Panc1 (cell line): ENCODE results near the gene COL6A5. TPM values are rescaled to one million over a fixed set of nuclear protein-coding genes. Genes with fewer than 3 reads are reported as not detected.

Experiments
- ATAC-seq: fragments of 200-7000 bp; cut with Tn5 transposase; 2 replicates; pipeline ENCODE4 v1.9.1; 2020; ENCODE audit warnings: mild to moderate bottlenecking, moderate library complexity
- BruUV-seq: library from RNA; stranded (reverse); fragments of 400-500 nt; replicated peaks from 2 replicates; lab custom pipeline; 2021; lab: Mats Ljungman, UMichigan
- CTCF ChIA-PET: fragments of 300-600 bp; sonication (Branson Sonifier 250); formaldehyde crosslinking; loops from one replicate; lab custom pipeline; 2022; ENCODE audit warnings: antibody characterized with exemption; lab: Charles Lee
- POLR2A ChIA-PET: fragments of 300-600 bp; sonication (Branson Sonifier 250); formaldehyde crosslinking; loops from one replicate; lab custom pipeline; 2022; ENCODE audit warnings: antibody characterized with exemption; lab: Charles Lee
- DNase-seq: peaks from one replicate; pipeline ENCODE4 v3.0.0-alpha.2; 2010; ENCODE audit warnings: low read depth, low spot score
- H3K27ac ChIP-seq: 2 replicates; pipeline ENCODE4 v1.5.1; 2011; ENCODE audit warnings: mild to moderate bottlenecking, low read length, inconsistent platforms
- H3K27me3 ChIP-seq: fragments of 200-500 bp; sonication (Bioruptor generic); 2 replicates; pipeline ENCODE4 v1.6.0; 2014; ENCODE audit warnings: low read length, inconsistent platforms; ENCODE audit not compliant: control insufficient read depth, insufficient read depth
- H3K36me3 ChIP-seq: fragments of 200-500 bp; sonication (Bioruptor generic); 2 replicates; pipeline ENCODE4 v1.5.1; 2014; ENCODE audit warnings: inconsistent platforms, mild to moderate bottlenecking, low read length, moderate library complexity; ENCODE audit not compliant: control insufficient read depth, insufficient read depth
- H3K4me1 ChIP-seq: 2 replicates; pipeline ENCODE4 v1.5.1; 2011; ENCODE audit warnings: inconsistent platforms, mild to moderate bottlenecking, low read length, moderate library complexity; ENCODE audit not compliant: control insufficient read depth, insufficient read depth
- H3K4me3 ChIP-seq, 2 experiments: 2 replicates each; pipeline ENCODE4 v1.5.1; 2011 to 2012; ENCODE audit warnings: low read depth in 2 of 2, low read length in 2 of 2, mild to moderate bottlenecking in 2 of 2, inconsistent platforms in 1 of 2, moderate library complexity in 1 of 2
- H3K9me3 ChIP-seq: fragments of 200-500 bp; sonication (Bioruptor generic); 2 replicates; pipeline ENCODE4 v1.5.1; 2014; ENCODE audit warnings: low read depth, mild to moderate bottlenecking, inconsistent platforms, low read length, moderate library complexity; ENCODE audit not compliant: control insufficient read depth, insufficient read depth
- POLR2AphosphoS5 ChIP-seq: IDR thresholded peaks from 2 replicates; pipeline ENCODE4 v1.6.1; 2012; ENCODE audit warnings: mild to moderate bottlenecking, low read depth, low read length, moderate library complexity
- SIN3A ChIP-seq: IDR thresholded peaks from 2 replicates; pipeline ENCODE4 v1.6.1; 2012; ENCODE audit warnings: low read depth, mild to moderate bottlenecking, low read length, moderate library complexity, borderline replicate concordance; ENCODE audit not compliant: insufficient read depth
- TCF7L2 ChIP-seq: IDR thresholded peaks from 2 replicates; pipeline ENCODE4 v1.6.1; 2011; ENCODE audit warnings: mild to moderate bottlenecking, low read depth, low read length, inconsistent platforms
- in situ Hi-C: cut with HindIII; loops from 2 replicates; pipeline ENCODE4 v1.10.0; 2016; ENCODE audit warnings: low sequenced_read_pairs, low pct_unique_long_range_greater_than_20kb
- intact Hi-C: fragments of 100-400 bp; cut with micrococcal nuclease; formaldehyde crosslinking; loops from one replicate; pipeline ENCODE4 v1.10.0; 2022; ENCODE audit not compliant: unreplicated experiment
- total RNA-seq: library from RNA; stranded (reverse); gene quantifications from one replicate; pipeline ENCODE4 v1.2.1, GENCODE V29; 2021; ENCODE audit not compliant: unreplicated experiment
- TF ChIP-seq, protein P1 (sequence below): fragments of 450-650 bp; IDR thresholded peaks from 2 replicates; pipeline ENCODE4 v1.5.1; 2017; ENCODE audit warnings: mild to moderate bottlenecking
- TF ChIP-seq, protein P2 (sequence below), 2 experiments: IDR thresholded peaks; 2 replicates each; pipeline ENCODE4 v1.6.1; 2011 to 2012; ENCODE audit warnings: low read depth in 2 of 2, control low read depth in 1 of 2, low read length in 1 of 2, mild to moderate bottlenecking in 1 of 2, moderate library complexity in 1 of 2; ENCODE audit not compliant: insufficient read depth in 1 of 2

Gene COL6A5
- total RNA-seq, 1 experiment from 2014 or later, result not detected

DNA sequence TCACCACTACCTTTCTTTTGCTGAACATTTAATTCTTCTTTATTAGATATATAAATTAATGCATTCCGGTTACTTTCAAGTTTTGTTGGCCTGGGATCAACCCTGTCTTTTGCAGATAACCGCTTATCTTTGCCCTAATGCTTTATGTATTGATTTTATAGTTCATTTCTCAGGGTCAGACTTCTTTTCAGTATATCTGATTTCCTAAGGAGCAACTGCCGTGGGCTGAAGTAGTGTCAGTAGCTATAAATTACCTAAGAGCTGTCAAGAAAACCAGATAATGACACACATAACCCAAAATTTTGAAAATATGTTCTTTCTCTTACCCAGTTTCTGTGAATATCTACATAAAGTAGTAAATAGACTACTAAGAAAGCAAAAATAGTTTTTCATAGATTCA lies 38.0 kb downstream of the COL6A5 start:
- H3K9me3 ChIP-seq, result no peaks in the 10 kb centered on the region
- 0 out of 2 replicates have a peak, but pooled peaks cover under 1% of the 10 kb centered on the region for H3K27me3 ChIP-seq
- ATAC-seq (no peak), DNase-seq (no peak)
- ChIA-PET CTCF (no interaction called here), POLR2A (no interaction called here)
- H3K27ac ChIP-seq, result no peak overlapping the region
- BruUV-seq, result no TSS peak
- no peaks in the 10 kb centered on the region for H3K4me1 ChIP-seq
- H3K36me3 ChIP-seq, result no peaks in the 10 kb centered on the region
- H3K4me3 ChIP-seq, result no peak overlapping the region
- intact Hi-C loops, result no loop called here
- in situ Hi-C loops, result no loop called here
- TF ChIP-seq SIN3A, result no peak
- no peak for TF ChIP-seq TCF7L2
- TF ChIP-seq, protein P1, sequence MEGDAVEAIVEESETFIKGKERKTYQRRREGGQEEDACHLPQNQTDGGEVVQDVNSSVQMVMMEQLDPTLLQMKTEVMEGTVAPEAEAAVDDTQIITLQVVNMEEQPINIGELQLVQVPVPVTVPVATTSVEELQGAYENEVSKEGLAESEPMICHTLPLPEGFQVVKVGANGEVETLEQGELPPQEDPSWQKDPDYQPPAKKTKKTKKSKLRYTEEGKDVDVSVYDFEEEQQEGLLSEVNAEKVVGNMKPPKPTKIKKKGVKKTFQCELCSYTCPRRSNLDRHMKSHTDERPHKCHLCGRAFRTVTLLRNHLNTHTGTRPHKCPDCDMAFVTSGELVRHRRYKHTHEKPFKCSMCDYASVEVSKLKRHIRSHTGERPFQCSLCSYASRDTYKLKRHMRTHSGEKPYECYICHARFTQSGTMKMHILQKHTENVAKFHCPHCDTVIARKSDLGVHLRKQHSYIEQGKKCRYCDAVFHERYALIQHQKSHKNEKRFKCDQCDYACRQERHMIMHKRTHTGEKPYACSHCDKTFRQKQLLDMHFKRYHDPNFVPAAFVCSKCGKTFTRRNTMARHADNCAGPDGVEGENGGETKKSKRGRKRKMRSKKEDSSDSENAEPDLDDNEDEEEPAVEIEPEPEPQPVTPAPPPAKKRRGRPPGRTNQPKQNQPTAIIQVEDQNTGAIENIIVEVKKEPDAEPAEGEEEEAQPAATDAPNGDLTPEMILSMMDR, result no peak
- TF ChIP-seq, protein P2, sequence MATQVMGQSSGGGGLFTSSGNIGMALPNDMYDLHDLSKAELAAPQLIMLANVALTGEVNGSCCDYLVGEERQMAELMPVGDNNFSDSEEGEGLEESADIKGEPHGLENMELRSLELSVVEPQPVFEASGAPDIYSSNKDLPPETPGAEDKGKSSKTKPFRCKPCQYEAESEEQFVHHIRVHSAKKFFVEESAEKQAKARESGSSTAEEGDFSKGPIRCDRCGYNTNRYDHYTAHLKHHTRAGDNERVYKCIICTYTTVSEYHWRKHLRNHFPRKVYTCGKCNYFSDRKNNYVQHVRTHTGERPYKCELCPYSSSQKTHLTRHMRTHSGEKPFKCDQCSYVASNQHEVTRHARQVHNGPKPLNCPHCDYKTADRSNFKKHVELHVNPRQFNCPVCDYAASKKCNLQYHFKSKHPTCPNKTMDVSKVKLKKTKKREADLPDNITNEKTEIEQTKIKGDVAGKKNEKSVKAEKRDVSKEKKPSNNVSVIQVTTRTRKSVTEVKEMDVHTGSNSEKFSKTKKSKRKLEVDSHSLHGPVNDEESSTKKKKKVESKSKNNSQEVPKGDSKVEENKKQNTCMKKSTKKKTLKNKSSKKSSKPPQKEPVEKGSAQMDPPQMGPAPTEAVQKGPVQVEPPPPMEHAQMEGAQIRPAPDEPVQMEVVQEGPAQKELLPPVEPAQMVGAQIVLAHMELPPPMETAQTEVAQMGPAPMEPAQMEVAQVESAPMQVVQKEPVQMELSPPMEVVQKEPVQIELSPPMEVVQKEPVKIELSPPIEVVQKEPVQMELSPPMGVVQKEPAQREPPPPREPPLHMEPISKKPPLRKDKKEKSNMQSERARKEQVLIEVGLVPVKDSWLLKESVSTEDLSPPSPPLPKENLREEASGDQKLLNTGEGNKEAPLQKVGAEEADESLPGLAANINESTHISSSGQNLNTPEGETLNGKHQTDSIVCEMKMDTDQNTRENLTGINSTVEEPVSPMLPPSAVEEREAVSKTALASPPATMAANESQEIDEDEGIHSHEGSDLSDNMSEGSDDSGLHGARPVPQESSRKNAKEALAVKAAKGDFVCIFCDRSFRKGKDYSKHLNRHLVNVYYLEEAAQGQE (IDR thresholded peaks at IDR 0.05; ENCODE audit: insufficient read depth in 1 of 2, low read depth in 2 of 2, low read length in 1 of 2), result no peak
- no peak for TF ChIP-seq POLR2AphosphoS5

DNA sequence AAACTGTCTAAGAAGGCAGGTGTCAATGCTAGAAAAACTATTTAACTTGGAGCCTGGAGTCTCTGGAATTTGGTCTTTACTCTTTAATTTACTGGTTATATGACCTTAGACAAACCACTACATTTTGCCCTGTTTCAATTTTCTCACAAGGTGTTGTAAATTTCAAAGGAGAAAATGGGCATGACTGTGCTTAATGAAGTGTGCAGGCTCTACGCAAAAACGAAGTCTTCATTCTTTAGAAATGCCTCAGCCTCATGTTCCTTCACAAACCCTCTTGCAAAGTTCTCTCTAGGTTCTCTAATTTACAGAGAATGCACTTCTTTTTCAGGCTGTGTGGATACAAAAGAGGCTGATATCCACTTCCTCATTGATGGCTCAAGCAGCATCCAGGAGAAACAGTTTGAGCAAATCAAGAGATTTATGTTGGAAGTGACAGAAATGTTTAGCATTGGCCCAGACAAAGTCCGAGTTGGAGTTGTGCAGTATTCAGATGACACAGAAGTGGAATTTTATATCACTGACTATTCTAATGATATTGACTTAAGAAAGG lies 39.1 kb downstream of the COL6A5 start:
- no peak for ATAC-seq
- Histone ChIP-seq H3K4me3 (no peak overlapping the region), H3K9me3 (no peaks in the 10 kb centered on the region), H3K4me1 (no peaks in the 10 kb centered on the region), H3K27ac (no peak overlapping the region), H3K27me3 (no peaks in the 10 kb centered on the region), H3K36me3 (no peaks in the 10 kb centered on the region)
- in situ Hi-C loops, result no loop called here
- CTCF ChIA-PET, result no interaction called here
- POLR2A ChIA-PET, result no interaction called here
- BruUV-seq, result no TSS peak
- intact Hi-C loops, result no loop called here
- no peak for TF ChIP-seq TCF7L2
- TF ChIP-seq, protein P1, result no peak
- TF ChIP-seq SIN3A, result no peak
- TF ChIP-seq, protein P2 (IDR thresholded peaks at IDR 0.05; ENCODE audit: insufficient read depth in 1 of 2, low read depth in 2 of 2, low read length in 1 of 2), result no peak
- DNase-seq, result no peak
